ENCODE data around the gene CHST5.

DNA sequence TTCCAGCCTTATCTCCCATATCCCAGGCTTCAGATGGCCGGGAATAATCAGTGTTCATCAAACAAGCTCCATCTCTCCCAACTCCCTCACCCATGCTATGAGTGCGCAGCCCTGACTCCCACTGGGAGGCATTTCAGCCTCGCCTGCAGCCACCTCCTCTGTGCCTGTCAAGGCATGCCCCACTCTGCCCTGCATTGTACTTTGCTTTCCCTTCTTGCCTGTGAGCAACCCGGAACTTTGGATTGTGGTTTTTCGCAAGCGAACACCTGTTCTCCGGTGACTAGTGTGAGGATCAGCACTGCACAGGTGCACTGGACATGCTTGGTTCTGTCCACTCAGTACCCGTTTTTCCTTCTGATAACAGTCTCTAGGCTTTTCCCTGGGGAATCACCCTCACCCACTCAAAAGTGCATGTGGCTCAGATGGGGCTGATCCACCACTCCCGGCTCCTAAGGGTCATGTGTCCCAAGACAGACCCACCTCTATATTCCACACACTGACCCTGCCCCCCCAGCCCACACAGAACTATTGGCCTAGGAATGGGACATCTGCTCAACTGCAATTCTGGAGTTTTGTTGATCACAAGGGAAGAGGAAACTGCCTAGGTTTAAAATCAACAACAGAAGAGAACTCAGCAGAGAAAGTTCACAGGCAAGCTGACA lies 49.8 kb downstream of the CHST5 start:
- TF ChIP-seq GABPA (IDR thresholded peaks at IDR 0.05; ENCODE audit: low read depth) (no peak), RAD21 (IDR thresholded peaks at IDR 0.05; ENCODE audit: low read length) (no peak), EZH2phosphoT487 (IDR thresholded peaks at IDR 0.05; ENCODE audit: borderline replicate concordance, low read depth) (no peak), RCOR1 (IDR thresholded peaks at IDR 0.05; ENCODE audit: low read length) (no peak), YY1 (IDR thresholded peaks at IDR 0.05; ENCODE audit: low read depth) (no peak), SMC3 (IDR thresholded peaks at IDR 0.05; ENCODE audit: low read depth, low read length) (no peak)
- TF ChIP-seq, protein P1, sequence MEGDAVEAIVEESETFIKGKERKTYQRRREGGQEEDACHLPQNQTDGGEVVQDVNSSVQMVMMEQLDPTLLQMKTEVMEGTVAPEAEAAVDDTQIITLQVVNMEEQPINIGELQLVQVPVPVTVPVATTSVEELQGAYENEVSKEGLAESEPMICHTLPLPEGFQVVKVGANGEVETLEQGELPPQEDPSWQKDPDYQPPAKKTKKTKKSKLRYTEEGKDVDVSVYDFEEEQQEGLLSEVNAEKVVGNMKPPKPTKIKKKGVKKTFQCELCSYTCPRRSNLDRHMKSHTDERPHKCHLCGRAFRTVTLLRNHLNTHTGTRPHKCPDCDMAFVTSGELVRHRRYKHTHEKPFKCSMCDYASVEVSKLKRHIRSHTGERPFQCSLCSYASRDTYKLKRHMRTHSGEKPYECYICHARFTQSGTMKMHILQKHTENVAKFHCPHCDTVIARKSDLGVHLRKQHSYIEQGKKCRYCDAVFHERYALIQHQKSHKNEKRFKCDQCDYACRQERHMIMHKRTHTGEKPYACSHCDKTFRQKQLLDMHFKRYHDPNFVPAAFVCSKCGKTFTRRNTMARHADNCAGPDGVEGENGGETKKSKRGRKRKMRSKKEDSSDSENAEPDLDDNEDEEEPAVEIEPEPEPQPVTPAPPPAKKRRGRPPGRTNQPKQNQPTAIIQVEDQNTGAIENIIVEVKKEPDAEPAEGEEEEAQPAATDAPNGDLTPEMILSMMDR (IDR thresholded peaks at IDR 0.05), result no peak
- TF ChIP-seq, protein P2, sequence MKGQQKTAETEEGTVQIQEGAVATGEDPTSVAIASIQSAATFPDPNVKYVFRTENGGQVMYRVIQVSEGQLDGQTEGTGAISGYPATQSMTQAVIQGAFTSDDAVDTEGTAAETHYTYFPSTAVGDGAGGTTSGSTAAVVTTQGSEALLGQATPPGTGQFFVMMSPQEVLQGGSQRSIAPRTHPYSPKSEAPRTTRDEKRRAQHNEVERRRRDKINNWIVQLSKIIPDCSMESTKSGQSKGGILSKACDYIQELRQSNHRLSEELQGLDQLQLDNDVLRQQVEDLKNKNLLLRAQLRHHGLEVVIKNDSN (IDR thresholded peaks at IDR 0.05; ENCODE audit: borderline replicate concordance, low read depth), result no peak
- TF ChIP-seq, protein P3, sequence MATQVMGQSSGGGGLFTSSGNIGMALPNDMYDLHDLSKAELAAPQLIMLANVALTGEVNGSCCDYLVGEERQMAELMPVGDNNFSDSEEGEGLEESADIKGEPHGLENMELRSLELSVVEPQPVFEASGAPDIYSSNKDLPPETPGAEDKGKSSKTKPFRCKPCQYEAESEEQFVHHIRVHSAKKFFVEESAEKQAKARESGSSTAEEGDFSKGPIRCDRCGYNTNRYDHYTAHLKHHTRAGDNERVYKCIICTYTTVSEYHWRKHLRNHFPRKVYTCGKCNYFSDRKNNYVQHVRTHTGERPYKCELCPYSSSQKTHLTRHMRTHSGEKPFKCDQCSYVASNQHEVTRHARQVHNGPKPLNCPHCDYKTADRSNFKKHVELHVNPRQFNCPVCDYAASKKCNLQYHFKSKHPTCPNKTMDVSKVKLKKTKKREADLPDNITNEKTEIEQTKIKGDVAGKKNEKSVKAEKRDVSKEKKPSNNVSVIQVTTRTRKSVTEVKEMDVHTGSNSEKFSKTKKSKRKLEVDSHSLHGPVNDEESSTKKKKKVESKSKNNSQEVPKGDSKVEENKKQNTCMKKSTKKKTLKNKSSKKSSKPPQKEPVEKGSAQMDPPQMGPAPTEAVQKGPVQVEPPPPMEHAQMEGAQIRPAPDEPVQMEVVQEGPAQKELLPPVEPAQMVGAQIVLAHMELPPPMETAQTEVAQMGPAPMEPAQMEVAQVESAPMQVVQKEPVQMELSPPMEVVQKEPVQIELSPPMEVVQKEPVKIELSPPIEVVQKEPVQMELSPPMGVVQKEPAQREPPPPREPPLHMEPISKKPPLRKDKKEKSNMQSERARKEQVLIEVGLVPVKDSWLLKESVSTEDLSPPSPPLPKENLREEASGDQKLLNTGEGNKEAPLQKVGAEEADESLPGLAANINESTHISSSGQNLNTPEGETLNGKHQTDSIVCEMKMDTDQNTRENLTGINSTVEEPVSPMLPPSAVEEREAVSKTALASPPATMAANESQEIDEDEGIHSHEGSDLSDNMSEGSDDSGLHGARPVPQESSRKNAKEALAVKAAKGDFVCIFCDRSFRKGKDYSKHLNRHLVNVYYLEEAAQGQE (IDR thresholded peaks at IDR 0.05; ENCODE audit: low read depth, low read length), result no peak

Measured in SK-N-SH (cell line).